Activated B cell treated with CpG ODN at 0.5 μM for 24 hours (primary cell): ENCODE results near the gene GZF1. TPM values are rescaled to one million over a fixed set of nuclear protein-coding genes. Genes with fewer than 3 reads are reported as not detected.

Experiments used
- ATAC-seq: fragments of 200-7000 bp; cut with Tn5 transposase; one replicate; pipeline ENCODE4 v1.10.0; 2021; ENCODE audit warnings: low read depth, mild to moderate bottlenecking, moderate library complexity
- CTCF ChIA-PET: fragments of 350-600 bp; sonication (Branson Sonifier 250); formaldehyde crosslinking; loops from one replicate; lab custom pipeline; 2021; ENCODE audit warnings: antibody characterized with exemption; lab: Charles Lee
- POLR2A ChIA-PET: fragments of 350-600 bp; sonication (Branson Sonifier 250); formaldehyde crosslinking; loops from one replicate; lab custom pipeline; 2021; ENCODE audit warnings: antibody characterized with exemption; lab: Charles Lee
- DNase-seq: peaks from one replicate; pipeline ENCODE4 v3.0.0; 2022
- H3K27ac Mint-ChIP-seq: one replicate; pipeline ENCODE4 v1.8.0; 2020; ENCODE audit warnings: mixed read lengths
- H3K27me3 Mint-ChIP-seq: one replicate; pipeline ENCODE4 v1.8.0; 2021; ENCODE audit warnings: mixed read lengths
- H3K36me3 Mint-ChIP-seq: one replicate; pipeline ENCODE4 v1.8.0; 2021; ENCODE audit warnings: low read depth, mixed read lengths
- H3K4me1 Mint-ChIP-seq: one replicate; pipeline ENCODE4 v1.8.0; 2021; ENCODE audit warnings: mixed read lengths
- H3K4me3 Mint-ChIP-seq: one replicate; pipeline ENCODE4 v1.8.0; 2020; ENCODE audit warnings: mild to moderate bottlenecking, mixed read lengths
- H3K9me3 Mint-ChIP-seq: one replicate; pipeline ENCODE4 v1.8.0; 2020; ENCODE audit warnings: mixed read lengths
- intact Hi-C: fragments of 100-400 bp; cut with micrococcal nuclease; formaldehyde crosslinking; loops from one replicate; pipeline ENCODE4 v1.15.1; 2024
- total RNA-seq: library from RNA; stranded (reverse); gene quantifications from 2 replicates; pipeline ENCODE4 v1.2.3, GENCODE V29; 2022
- TF ChIP-seq, protein P1 (sequence below): fragments of 200-600 bp; IDR thresholded peaks from one replicate; pipeline ENCODE4 v1.8.0; 2022; ENCODE audit warnings: antibody characterized with exemption, mild to moderate bottlenecking

GZF1 gene
- total RNA-seq, 1 donor from 2014 or later = 13.3 TPM

DNA sequence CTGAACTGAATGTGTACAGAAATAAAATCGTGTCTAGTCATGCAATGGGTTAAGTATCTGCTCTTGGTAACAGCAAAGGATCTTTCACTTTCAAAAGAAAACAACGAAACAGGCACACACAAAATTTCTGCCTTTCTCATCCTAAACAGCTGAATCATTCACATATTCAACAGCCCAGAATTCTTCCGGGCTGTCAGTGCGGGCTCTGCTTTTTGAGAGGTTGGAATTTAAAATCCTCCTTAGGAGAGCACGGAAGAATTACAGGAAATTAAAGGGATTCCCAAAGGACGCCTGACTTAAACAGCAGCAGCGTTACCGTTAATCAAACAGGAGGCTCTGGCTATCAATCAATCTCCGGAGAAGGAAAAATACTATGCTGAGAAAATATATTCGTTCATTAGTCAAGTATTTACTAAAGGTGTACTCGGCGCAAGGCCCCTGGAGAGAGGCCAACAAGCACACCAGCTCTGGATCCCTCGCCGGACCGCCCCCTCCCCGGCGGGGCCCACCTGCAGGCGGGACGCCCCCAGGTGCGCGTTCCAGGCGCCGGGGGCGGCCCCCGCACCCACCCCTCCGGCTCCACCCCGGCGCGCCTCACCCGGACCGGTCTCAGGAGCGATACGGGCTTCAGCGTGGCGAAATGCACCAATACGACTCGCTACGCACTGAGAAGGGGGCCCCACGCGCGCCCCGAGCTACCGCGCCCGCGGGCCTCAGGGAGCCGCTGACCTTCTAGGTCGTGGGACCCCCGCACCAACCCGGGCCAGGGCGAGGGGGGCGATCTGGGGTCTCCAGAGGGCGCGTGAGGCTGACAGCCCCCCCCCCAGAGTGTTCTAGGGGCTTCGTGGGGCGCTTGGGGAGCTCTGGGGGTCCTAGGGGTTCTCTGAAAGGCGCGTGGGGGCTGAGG is 58.3 kb downstream of the GZF1 start:
- CTCF ChIA-PET = interaction anchor here (1.2 to 1.9 kb wide), 3 partner anchors 9 to 70 kb away, joined by 4 to 20 read pairs (median 4); partner anchors contain the start of gene NXT1
- intact Hi-C loops = loop anchor here (5.0 kb wide), 1 partner anchor 1972 kb away; the partner anchor contains the start of gene ABHD12
- ATAC-seq = peak; percentile 19
- Mint-ChIP-seq H3K27me3 (peaks cover 10% of the 10 kb centered on the region), H3K4me3 (peak overlapping the region; percentile 82), H3K27ac (peak overlapping the region; percentile 71), H3K4me1 (peaks cover 17% of the 10 kb centered on the region), H3K9me3 (no peaks in the 10 kb centered on the region), H3K36me3 (peaks cover 2% of the 10 kb centered on the region)
- DNase-seq = peak; percentile 39
- TF ChIP-seq, protein P1, sequence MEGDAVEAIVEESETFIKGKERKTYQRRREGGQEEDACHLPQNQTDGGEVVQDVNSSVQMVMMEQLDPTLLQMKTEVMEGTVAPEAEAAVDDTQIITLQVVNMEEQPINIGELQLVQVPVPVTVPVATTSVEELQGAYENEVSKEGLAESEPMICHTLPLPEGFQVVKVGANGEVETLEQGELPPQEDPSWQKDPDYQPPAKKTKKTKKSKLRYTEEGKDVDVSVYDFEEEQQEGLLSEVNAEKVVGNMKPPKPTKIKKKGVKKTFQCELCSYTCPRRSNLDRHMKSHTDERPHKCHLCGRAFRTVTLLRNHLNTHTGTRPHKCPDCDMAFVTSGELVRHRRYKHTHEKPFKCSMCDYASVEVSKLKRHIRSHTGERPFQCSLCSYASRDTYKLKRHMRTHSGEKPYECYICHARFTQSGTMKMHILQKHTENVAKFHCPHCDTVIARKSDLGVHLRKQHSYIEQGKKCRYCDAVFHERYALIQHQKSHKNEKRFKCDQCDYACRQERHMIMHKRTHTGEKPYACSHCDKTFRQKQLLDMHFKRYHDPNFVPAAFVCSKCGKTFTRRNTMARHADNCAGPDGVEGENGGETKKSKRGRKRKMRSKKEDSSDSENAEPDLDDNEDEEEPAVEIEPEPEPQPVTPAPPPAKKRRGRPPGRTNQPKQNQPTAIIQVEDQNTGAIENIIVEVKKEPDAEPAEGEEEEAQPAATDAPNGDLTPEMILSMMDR = no peak
- POLR2A ChIA-PET = interaction anchor here (1.7 to 3.6 kb wide), 2 partner anchors 62 to 69 kb away, joined by 8 to 67 read pairs; partner anchors contain the start of gene NXT1

DNA sequence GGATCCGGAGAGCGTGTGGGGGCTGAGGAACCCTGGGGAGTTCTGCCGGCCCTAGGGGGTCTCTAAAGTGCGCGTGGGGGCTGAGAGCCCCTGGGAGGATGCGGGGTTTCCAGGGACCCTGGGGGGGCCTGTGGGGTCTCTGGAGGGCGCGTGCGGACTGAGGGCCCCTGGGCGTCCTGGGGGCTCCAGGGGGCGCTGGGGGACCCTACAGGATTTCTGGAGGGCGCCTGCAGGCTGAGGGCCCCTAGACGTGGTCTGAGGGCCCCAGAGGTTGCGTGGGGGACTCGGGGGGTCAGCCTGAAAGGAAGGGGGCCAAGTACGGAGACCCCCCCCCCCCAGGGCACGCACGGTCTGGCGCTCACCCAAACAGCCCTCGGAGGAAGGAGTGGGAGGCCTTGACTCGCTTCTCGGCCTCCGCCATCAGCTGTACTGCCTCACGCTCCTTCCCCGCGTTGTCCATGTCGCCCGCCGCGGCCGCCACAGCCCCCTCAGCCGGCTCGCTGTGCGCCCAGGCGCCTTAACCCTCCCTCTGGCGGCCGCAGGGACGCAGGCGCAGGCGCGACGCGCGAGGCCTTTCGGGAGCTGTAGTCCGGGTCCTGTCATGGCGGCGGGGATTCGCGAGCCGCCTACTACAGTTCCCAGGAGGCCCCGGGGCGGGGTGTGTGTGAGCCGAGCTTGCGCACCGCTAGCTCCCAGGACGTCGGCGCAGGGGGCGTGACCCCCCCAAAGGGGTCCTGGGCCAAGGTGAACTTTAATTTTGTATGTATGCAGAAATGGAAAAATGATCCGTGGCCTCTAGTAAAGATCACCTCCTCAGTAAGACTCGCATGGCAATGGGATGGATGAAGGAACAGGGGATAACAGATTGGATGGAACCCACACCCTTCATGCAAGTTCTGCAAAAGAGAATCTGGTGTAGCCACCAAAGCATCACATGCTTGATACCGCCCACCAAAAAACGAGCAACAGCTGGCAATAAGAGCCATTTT is 59.3 kb downstream of the GZF1 start, which contains the start of gene NAPB:
Gene NAPB (minus strand): TSS at position 546 of the 989 bp plus-strand sequence. CDS start 86 bp downstream, at position 460.
- H3K27ac Mint-ChIP-seq = peak within 1 kb of the TSS; percentile 50
- DNase-seq = peak; percentile 92
- peaks cover 13% of the 10 kb centered on the region for H3K27me3 Mint-ChIP-seq
- intact Hi-C loops = loop anchor here (1.0 to 5.0 kb wide), 6 partner anchors 13 to 1971 kb away; partner anchors contain the start of genes ABHD12, GZF1 and NXT1
- H3K4me3 Mint-ChIP-seq = peak within 1 kb of the TSS; percentile 82
- peaks cover 17% of the 10 kb centered on the region for H3K4me1 Mint-ChIP-seq
- no peaks in the 10 kb centered on the region for H3K9me3 Mint-ChIP-seq
- CTCF ChIA-PET = interaction anchor here (0.6 to 1.9 kb wide), 7 partner anchors 10 to 1758 kb away, joined by 3 to 20 read pairs (median 4); partner anchors contain the start of gene NXT1
- TF ChIP-seq, protein P1 = no peak
- H3K36me3 Mint-ChIP-seq = peaks cover 2% of the 10 kb centered on the region
- POLR2A ChIA-PET = interaction anchor here (0.5 to 3.6 kb wide), 4 partner anchors 15 to 101 kb away, joined by 3 to 67 read pairs (median 8); partner anchors contain the start of gene NXT1
- peak; percentile 99 for ATAC-seq

Other genes with a start within 250 kb of the GZF1 start
- 28.8 and 30.2 TPM in 2 replicates for gene NXT1, start 11.4 kb upstream of the GZF1 start, total RNA-seq
- 5.3 and 7.8 TPM in 2 replicates for gene NAPB, start 59.3 kb downstream of the GZF1 start, total RNA-seq
- gene CSTL1, start 77.5 kb downstream of the GZF1 start, total RNA-seq = not detected in 2 replicates
- not detected in 2 replicates for gene CST11, start 90.7 kb downstream of the GZF1 start, total RNA-seq
- not detected in 2 replicates for gene CST8, start 128.9 kb downstream of the GZF1 start, total RNA-seq
- not detected in 2 replicates for gene CST9L, start 206.3 kb downstream of the GZF1 start, total RNA-seq
- gene CST9, start 243.7 kb downstream of the GZF1 start, total RNA-seq = not detected in 2 replicates